Fibroblast of mammary gland (primary cell): ENCODE results near the gene TLR10.
A peak's percentile ranks its signal among the peaks of the same experiment; 100 is the strongest.

ENCODE experiments used
- DNase-seq: peaks from one replicate; pipeline ENCODE4 v3.0.0-alpha.2; 2010; ENCODE audit warnings: low read depth
- H3K4me3 ChIP-seq: 2 replicates; pipeline ENCODE4 v1.5.1; 2011; ENCODE audit warnings: low read depth, mild to moderate bottlenecking, low read length, moderate library complexity; ENCODE audit not compliant: control insufficient read depth
- TF ChIP-seq, protein P1 (sequence below): conservative IDR thresholded peaks from 2 replicates; pipeline ENCODE4 v1.5.1; 2011; ENCODE audit warnings: low read depth, low read length, inconsistent platforms; ENCODE audit not compliant: control insufficient read depth, insufficient read depth

The TLR10 gene

GRCh38 chr4:38735870-38736269, 46.9 kb downstream of the TLR10 start:
- no peak for DNase-seq
- TF ChIP-seq, protein P1, sequence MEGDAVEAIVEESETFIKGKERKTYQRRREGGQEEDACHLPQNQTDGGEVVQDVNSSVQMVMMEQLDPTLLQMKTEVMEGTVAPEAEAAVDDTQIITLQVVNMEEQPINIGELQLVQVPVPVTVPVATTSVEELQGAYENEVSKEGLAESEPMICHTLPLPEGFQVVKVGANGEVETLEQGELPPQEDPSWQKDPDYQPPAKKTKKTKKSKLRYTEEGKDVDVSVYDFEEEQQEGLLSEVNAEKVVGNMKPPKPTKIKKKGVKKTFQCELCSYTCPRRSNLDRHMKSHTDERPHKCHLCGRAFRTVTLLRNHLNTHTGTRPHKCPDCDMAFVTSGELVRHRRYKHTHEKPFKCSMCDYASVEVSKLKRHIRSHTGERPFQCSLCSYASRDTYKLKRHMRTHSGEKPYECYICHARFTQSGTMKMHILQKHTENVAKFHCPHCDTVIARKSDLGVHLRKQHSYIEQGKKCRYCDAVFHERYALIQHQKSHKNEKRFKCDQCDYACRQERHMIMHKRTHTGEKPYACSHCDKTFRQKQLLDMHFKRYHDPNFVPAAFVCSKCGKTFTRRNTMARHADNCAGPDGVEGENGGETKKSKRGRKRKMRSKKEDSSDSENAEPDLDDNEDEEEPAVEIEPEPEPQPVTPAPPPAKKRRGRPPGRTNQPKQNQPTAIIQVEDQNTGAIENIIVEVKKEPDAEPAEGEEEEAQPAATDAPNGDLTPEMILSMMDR = no peak
- H3K4me3 ChIP-seq = no peak overlapping the region

- peak; percentile 24 for DNase-seq
- TF ChIP-seq, protein P1 = no peak
- no peak overlapping the region for H3K4me3 ChIP-seq
These were observed 47.9 kb downstream of the TLR10 start for GRCh38 chr4:38734911-38735310.

- DNase-seq = no peak
These were observed 48.3 kb downstream of the TLR10 start for GRCh38 chr4:38734446-38734845.

DNA sequence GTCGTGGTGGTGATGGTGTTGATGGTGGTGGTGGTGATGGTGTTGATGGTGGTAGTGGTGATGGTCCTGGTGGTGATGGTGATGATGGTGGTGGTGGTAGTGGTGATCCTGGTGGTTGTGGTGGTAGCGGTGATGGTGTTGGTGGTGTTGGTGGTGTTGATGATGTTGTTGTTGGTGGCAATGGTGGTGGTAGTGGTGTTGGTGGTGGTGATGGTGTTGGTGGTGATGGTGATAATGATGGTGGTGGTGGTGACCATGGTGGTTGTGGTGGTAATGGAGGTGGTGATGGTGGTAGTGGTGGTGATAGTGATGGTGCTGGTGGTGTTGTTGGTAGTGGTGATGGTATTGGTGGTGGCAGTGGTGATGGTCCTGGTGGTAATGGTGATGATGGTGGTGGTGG, 49.1 kb downstream of the TLR10 start:
- TF ChIP-seq, protein P1 = no peak
- H3K4me3 ChIP-seq = no peak overlapping the region
- no peak for DNase-seq

More at GRCh38 chr4:38734446-38734845, 48.3 kb downstream of the TLR10 start:
- TF ChIP-seq, protein P1 = no peak
- H3K4me3 ChIP-seq = no peak overlapping the region

DNA sequence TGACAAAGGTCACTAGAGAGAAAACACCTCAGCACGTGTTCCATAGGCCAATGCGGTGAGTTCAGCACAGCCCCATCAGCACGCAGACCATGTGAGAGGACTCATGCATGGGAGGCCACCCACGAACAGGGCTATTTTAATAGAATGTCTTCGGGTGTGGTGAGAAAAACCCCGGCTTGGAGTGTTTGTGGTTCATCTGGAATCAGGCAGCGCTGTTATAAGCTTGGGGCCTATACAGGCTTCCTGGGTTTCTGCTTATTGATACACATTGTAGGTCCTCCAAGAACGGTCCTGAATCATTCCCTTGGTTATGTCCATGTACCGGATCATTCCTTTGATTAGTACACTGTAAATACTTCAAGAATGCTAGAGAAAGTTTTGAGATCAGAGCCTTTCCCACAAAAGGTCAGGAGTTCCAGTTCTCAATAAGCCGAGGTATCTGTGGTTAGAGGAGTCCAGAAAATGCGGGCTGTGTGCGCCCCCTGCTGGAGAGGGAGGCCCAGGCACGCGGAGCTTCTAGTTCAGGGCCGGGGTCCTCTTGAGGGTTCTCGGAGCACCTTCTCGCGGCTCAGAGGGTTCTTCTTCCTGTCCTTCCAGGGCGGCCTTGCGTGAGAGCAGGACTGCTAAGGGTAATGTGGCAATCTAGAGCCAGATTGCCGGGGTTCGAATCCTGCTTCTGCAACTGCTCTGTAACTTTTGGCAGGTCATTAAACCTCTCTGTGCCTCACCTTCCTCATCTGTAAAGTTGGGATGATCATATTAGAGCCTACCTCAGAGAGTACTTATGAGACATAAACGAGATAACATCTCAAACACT, 51.8 kb downstream of the TLR10 start:
- H3K4me3 ChIP-seq = no peak overlapping the region
- TF ChIP-seq, protein P1 = peak; percentile 87
- DNase-seq = peak; percentile 97

DNA sequence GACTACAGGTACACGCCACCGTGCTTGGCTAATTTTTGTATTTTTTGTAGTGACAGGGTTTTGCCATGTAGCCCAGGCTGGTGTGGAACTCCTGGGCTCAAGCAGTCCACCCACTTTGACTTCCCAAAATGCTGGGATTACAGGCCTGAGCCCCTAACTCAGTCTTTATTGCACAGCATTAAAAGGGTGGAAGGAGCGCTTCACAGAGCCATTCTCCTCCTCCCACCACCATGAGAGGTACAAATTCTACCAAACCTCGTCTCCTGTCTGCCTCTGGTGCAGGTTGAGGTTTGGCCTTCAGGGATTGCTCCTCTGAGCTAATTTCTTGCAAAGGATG, 52.3 kb downstream of the TLR10 start:
- H3K4me3 ChIP-seq = no peak overlapping the region
- TF ChIP-seq, protein P1 = no peak
- DNase-seq = no peak
